Ovary (tissue), 3 donors: ENCODE measurements around the gene NAALADL2.

Experiments
- CTCF ChIP-seq, 3 donors: fragments of 450-650 bp in 2 of 3; fragments of 200-600 bp in 1 of 3; IDR thresholded peaks; one replicate each; pipeline versions ENCODE4 v1.5.1 to v1.8.0; 2016 to 2022; ENCODE audit warnings: antibody characterized with exemption in 3 of 3, mild to moderate bottlenecking in 1 of 3
- EP300 ChIP-seq: sonication (generic); formaldehyde crosslinking; IDR thresholded peaks from one replicate; pipeline ENCODE4 v1.6.1; 2017; ENCODE audit warnings: antibody characterized with exemption
- POLR2A ChIP-seq: fragments of 450-650 bp; IDR thresholded peaks from one replicate; pipeline ENCODE4 v1.6.1; 2017; ENCODE audit warnings: antibody characterized with exemption, mild to moderate bottlenecking, moderate library complexity
- donor health status: DM: no; HTN: no; CAD: no.

GRCh38 chr3:175316799-175317198, 457.7 kb downstream of the NAALADL2 start:
- TF ChIP-seq CTCF (IDR thresholded peaks at IDR 0.05) = no peak
- TF ChIP-seq POLR2A = no peak
- TF ChIP-seq EP300 = no peak
